Measurements from ENCODE around the gene IFNL1. TPM values are rescaled to one million over a fixed set of nuclear protein-coding genes. Genes with fewer than 3 reads are reported as not detected.
"Not testable (repeated sequence)": the region's sequence is repeated elsewhere in the genome, so short reads cannot be mapped to it uniquely, and the experiment has no call there.

IFNL1 gene
- total and polyA plus RNA-seq, 5 donors from 2014 or later: not detected

- H3K9me3 Mint-ChIP-seq: peaks cover 0 to 2% (median 0%) of the 10 kb centered on the region in 7 donors
- DNase-seq: no peak
- H3K36me3 Mint-ChIP-seq: peaks cover 3% of the 10 kb centered on the region
- no peaks in the 10 kb centered on the region for H3K4me1 ChIP-seq (ENCODE audit: control insufficient read depth, insufficient read depth, low read length, poor library complexity, severe bottlenecking)
- H3K4me3 ChIP-seq (ENCODE audit: low read depth, low read length): no peak overlapping the region
- H3K4me3 Mint-ChIP-seq: peak overlapping the region in 1 of 4 donors; percentile 52
- H3K27me3 ChIP-seq (ENCODE audit: control insufficient read depth, insufficient read depth, low read length): peaks cover 9% of the 10 kb centered on the region
- no peak for ATAC-seq (ENCODE audit: low read depth in 2 of 2)
- no peaks in the 10 kb centered on the region for H3K36me3 ChIP-seq (ENCODE audit: control insufficient read depth, insufficient read depth, low read length)
- H3K27ac Mint-ChIP-seq: no peak overlapping the region
- no peaks in the 10 kb centered on the region for H3K9me3 ChIP-seq (ENCODE audit: control insufficient read depth in 2 of 2, low read length in 2 of 2)
- H3K27me3 Mint-ChIP-seq: peaks cover 37% of the 10 kb centered on the region
- H3K4me1 Mint-ChIP-seq: peaks cover 0 to 5% (median 2%) of the 10 kb centered on the region in 4 donors
- no peak overlapping the region for H3K27ac ChIP-seq (ENCODE audit: insufficient read depth, low read length, poor library complexity, severe bottlenecking)
These were observed 30.8 kb upstream of the IFNL1 start for GRCh38 chr19:39265321-39265916.

GRCh38 chr19:39268085-39268484 is 28.1 kb upstream of the IFNL1 start, which contains the start of gene IFNL2:
IFNL2 (plus strand) TSS chr19:39268396; CDS start chr19:39268569, 173 bp downstream.
- not testable (repeated sequence) for H3K36me3 Mint-ChIP-seq; H3K4me3 ChIP-seq (ENCODE audit: low read depth, low read length); DNase-seq; H3K27ac Mint-ChIP-seq; H3K4me1 Mint-ChIP-seq; H3K27ac ChIP-seq (ENCODE audit: insufficient read depth, low read length, poor library complexity, severe bottlenecking); H3K27me3 ChIP-seq (ENCODE audit: control insufficient read depth, insufficient read depth, low read length); H3K4me1 ChIP-seq (ENCODE audit: control insufficient read depth, insufficient read depth, low read length, poor library complexity, severe bottlenecking); H3K36me3 ChIP-seq (ENCODE audit: control insufficient read depth, insufficient read depth, low read length); H3K9me3 Mint-ChIP-seq; H3K4me3 Mint-ChIP-seq; H3K9me3 ChIP-seq (ENCODE audit: control insufficient read depth in 2 of 2, low read length in 2 of 2)
- ATAC-seq (ENCODE audit: low read depth in 2 of 2): peak; percentile 41 to 46
- H3K27me3 Mint-ChIP-seq: peaks cover 24% of the 10 kb centered on the region

GRCh38 chr19:39268531-39269223 is 27.5 kb upstream of the IFNL1 start:
- not testable (repeated sequence) for H3K4me3 Mint-ChIP-seq; H3K27ac ChIP-seq (ENCODE audit: insufficient read depth, low read length, poor library complexity, severe bottlenecking); H3K36me3 ChIP-seq (ENCODE audit: control insufficient read depth, insufficient read depth, low read length); H3K4me1 Mint-ChIP-seq; H3K36me3 Mint-ChIP-seq; H3K27ac Mint-ChIP-seq; H3K4me1 ChIP-seq (ENCODE audit: control insufficient read depth, insufficient read depth, low read length, poor library complexity, severe bottlenecking); DNase-seq; ATAC-seq (ENCODE audit: low read depth in 2 of 2); H3K9me3 Mint-ChIP-seq; H3K27me3 ChIP-seq (ENCODE audit: control insufficient read depth, insufficient read depth, low read length); H3K9me3 ChIP-seq (ENCODE audit: control insufficient read depth in 2 of 2, low read length in 2 of 2); H3K4me3 ChIP-seq (ENCODE audit: low read depth, low read length)
- H3K27me3 Mint-ChIP-seq: peaks cover 18% of the 10 kb centered on the region

GRCh38 chr19:39269369-39269768 is 26.8 kb upstream of the IFNL1 start:
- peaks cover 16% of the 10 kb centered on the region for H3K27me3 Mint-ChIP-seq
- H3K4me1 Mint-ChIP-seq, H3K9me3 Mint-ChIP-seq: not testable (repeated sequence)

GRCh38 chr19:39270036-39270871 is 26.0 kb upstream of the IFNL1 start:
- H3K36me3 Mint-ChIP-seq: no peaks in the 10 kb centered on the region

More at GRCh38 chr19:39269369-39269768, 26.8 kb upstream of the IFNL1 start:
- H3K27me3 ChIP-seq (ENCODE audit: control insufficient read depth, insufficient read depth, low read length); H3K4me3 Mint-ChIP-seq; DNase-seq; H3K36me3 Mint-ChIP-seq; H3K27ac Mint-ChIP-seq; ATAC-seq (ENCODE audit: low read depth in 2 of 2); H3K4me3 ChIP-seq (ENCODE audit: low read depth, low read length); H3K27ac ChIP-seq (ENCODE audit: insufficient read depth, low read length, poor library complexity, severe bottlenecking); H3K4me1 ChIP-seq (ENCODE audit: control insufficient read depth, insufficient read depth, low read length, poor library complexity, severe bottlenecking); H3K9me3 ChIP-seq (ENCODE audit: control insufficient read depth in 2 of 2, low read length in 2 of 2); H3K36me3 ChIP-seq (ENCODE audit: control insufficient read depth, insufficient read depth, low read length): not testable (repeated sequence)

GRCh38 chr19:39273859-39274258 is 22.3 kb upstream of the IFNL1 start:
- not testable (repeated sequence) for H3K4me1 ChIP-seq (ENCODE audit: control insufficient read depth, insufficient read depth, low read length, poor library complexity, severe bottlenecking); ATAC-seq (ENCODE audit: low read depth in 2 of 2); H3K4me1 Mint-ChIP-seq; H3K36me3 Mint-ChIP-seq; H3K27me3 ChIP-seq (ENCODE audit: control insufficient read depth, insufficient read depth, low read length); H3K36me3 ChIP-seq (ENCODE audit: control insufficient read depth, insufficient read depth, low read length); H3K27ac Mint-ChIP-seq; H3K4me3 ChIP-seq (ENCODE audit: low read depth, low read length); H3K27me3 Mint-ChIP-seq; H3K9me3 ChIP-seq (ENCODE audit: control insufficient read depth in 2 of 2, low read length in 2 of 2); H3K27ac ChIP-seq (ENCODE audit: insufficient read depth, low read length, poor library complexity, severe bottlenecking); DNase-seq; H3K9me3 Mint-ChIP-seq; H3K4me3 Mint-ChIP-seq

More at GRCh38 chr19:39270036-39270871, 26.0 kb upstream of the IFNL1 start:
- no peaks in the 10 kb centered on the region for H3K4me1 ChIP-seq (ENCODE audit: control insufficient read depth, insufficient read depth, low read length, poor library complexity, severe bottlenecking)
- H3K27ac ChIP-seq (ENCODE audit: insufficient read depth, low read length, poor library complexity, severe bottlenecking): no peak overlapping the region
- no peaks in the 10 kb centered on the region for H3K9me3 ChIP-seq (ENCODE audit: control insufficient read depth in 2 of 2, low read length in 2 of 2)
- H3K27me3 ChIP-seq (ENCODE audit: control insufficient read depth, insufficient read depth, low read length): no peaks in the 10 kb centered on the region
- DNase-seq: no peak
- no peak for ATAC-seq (ENCODE audit: low read depth in 2 of 2)
- H3K27ac Mint-ChIP-seq: peak overlapping the region in 1 of 3 donors; percentile 29
- no peaks in the 10 kb centered on the region for H3K9me3 Mint-ChIP-seq
- no peak overlapping the region for H3K4me3 ChIP-seq (ENCODE audit: low read depth, low read length)
- no peaks in the 10 kb centered on the region for H3K4me1 Mint-ChIP-seq
- H3K27me3 Mint-ChIP-seq: peaks cover 16% of the 10 kb centered on the region
- peak overlapping the region in 1 of 4 donors; percentile 59 for H3K4me3 Mint-ChIP-seq
- no peaks in the 10 kb centered on the region for H3K36me3 ChIP-seq (ENCODE audit: control insufficient read depth, insufficient read depth, low read length)

GRCh38 chr19:39275578-39275977 is 20.6 kb upstream of the IFNL1 start:
- DNase-seq: no peak

More at GRCh38 chr19:39275578-39275977, 20.6 kb upstream of the IFNL1 start:
- no peaks in the 10 kb centered on the region for H3K4me1 ChIP-seq (ENCODE audit: control insufficient read depth, insufficient read depth, low read length, poor library complexity, severe bottlenecking)
- H3K36me3 Mint-ChIP-seq: peaks cover 4% of the 10 kb centered on the region
- H3K27me3 ChIP-seq (ENCODE audit: control insufficient read depth, insufficient read depth, low read length): no peaks in the 10 kb centered on the region
- ATAC-seq (ENCODE audit: low read depth in 2 of 2): no peak
- H3K4me3 ChIP-seq (ENCODE audit: low read depth, low read length): no peak overlapping the region
- no peak overlapping the region for H3K27ac ChIP-seq (ENCODE audit: insufficient read depth, low read length, poor library complexity, severe bottlenecking)
- no peaks in the 10 kb centered on the region for H3K9me3 Mint-ChIP-seq
- H3K27me3 Mint-ChIP-seq: peaks cover under 1% of the 10 kb centered on the region
- no peaks in the 10 kb centered on the region for H3K36me3 ChIP-seq (ENCODE audit: control insufficient read depth, insufficient read depth, low read length)
- H3K4me1 Mint-ChIP-seq: no peaks in the 10 kb centered on the region
- peak overlapping the region in 1 of 3 donors; percentile 0 for H3K27ac Mint-ChIP-seq
- no peak overlapping the region for H3K4me3 Mint-ChIP-seq
- no peaks in the 10 kb centered on the region for H3K9me3 ChIP-seq (ENCODE audit: control insufficient read depth in 2 of 2, low read length in 2 of 2)
